Osteocyte (in vitro differentiated cells): ENCODE measurements around the gene TSPEAR. TPM values are rescaled to one million over a fixed set of nuclear protein-coding genes. Genes with fewer than 3 reads are reported as not detected.

Source experiments
- DNase-seq: peaks from one replicate; pipeline ENCODE4 v3.0.0; 2021; ENCODE audit warnings: mixed read lengths; ENCODE audit not compliant: unreplicated experiment; ENCODE audit errors: extremely low spot score
- H3K27ac Mint-ChIP-seq: one replicate; pipeline ENCODE4 v1.8.0; 2021; ENCODE audit warnings: mild to moderate bottlenecking, mixed read lengths; ENCODE audit not compliant: unreplicated experiment
- H3K27me3 Mint-ChIP-seq: one replicate; pipeline ENCODE4 v1.8.0; 2021; ENCODE audit warnings: mixed read lengths; ENCODE audit not compliant: unreplicated experiment
- H3K36me3 Mint-ChIP-seq: one replicate; pipeline ENCODE4 v1.8.0; 2021; ENCODE audit warnings: mixed read lengths; ENCODE audit not compliant: unreplicated experiment
- H3K4me1 Mint-ChIP-seq: one replicate; pipeline ENCODE4 v1.8.0; 2021; ENCODE audit warnings: mixed read lengths; ENCODE audit not compliant: unreplicated experiment
- H3K4me3 Mint-ChIP-seq: one replicate; pipeline ENCODE4 v1.8.0; 2021; ENCODE audit warnings: mild to moderate bottlenecking, moderate library complexity, mixed read lengths; ENCODE audit not compliant: unreplicated experiment
- H3K9me3 Mint-ChIP-seq: one replicate; pipeline ENCODE4 v1.8.0; 2021; ENCODE audit warnings: mixed read lengths; ENCODE audit not compliant: unreplicated experiment
- CTCF ChIP-seq: fragments of 200-600 bp; sonication (generic); IDR thresholded peaks from 2 replicates; pipeline ENCODE4 v1.5.0; 2021; ENCODE audit warnings: antibody characterized with exemption, mild to moderate bottlenecking, moderate library complexity
- total RNA-seq: library from RNA; stranded (reverse); gene quantifications from 2 replicates; pipeline ENCODE4 v1.2.1, GENCODE V29; 2021

The TSPEAR gene
- total RNA-seq, 1 donor from 2014 or later: not detected

- Mint-ChIP-seq H3K27ac (no peak overlapping the region), H3K36me3 (no peaks in the 10 kb centered on the region), H3K27me3 (peaks cover 21% of the 10 kb centered on the region), H3K4me3 (no peak overlapping the region), H3K9me3 (peaks cover 11% of the 10 kb centered on the region), H3K4me1 (no peaks in the 10 kb centered on the region)
- no peak for TF ChIP-seq CTCF
- DNase-seq: no peak
Measured at GRCh38 chr21:44656868-44657267, 54.5 kb downstream of the TSPEAR start.

- Mint-ChIP-seq H3K4me3 (no peak within 1 kb of the TSS), H3K36me3 (no peaks in the 10 kb centered on the region), H3K27me3 (peaks cover 8% of the 10 kb centered on the region), H3K4me1 (no peaks in the 10 kb centered on the region), H3K9me3 (peaks cover 11% of the 10 kb centered on the region), H3K27ac (no peak within 1 kb of the TSS)
- no peak for TF ChIP-seq CTCF
- peak; percentile 60 for DNase-seq
Measured at GRCh38 chr21:44654576-44655175, 56.7 kb downstream of the TSPEAR start, which contains the start of gene KRTAP12-4. Gene KRTAP12-4, minus strand, starts transcription at chr21:44654659. Its CDS starts 45 bp downstream, at chr21:44654614.

- no peak overlapping the region for H3K27ac Mint-ChIP-seq
Measured at GRCh38 chr21:44653656-44654575, 57.5 kb downstream of the TSPEAR start.

GRCh38 chr21:44653123-44653522 lies 58.2 kb downstream of the TSPEAR start:
- DNase-seq: peak; percentile 75
- Mint-ChIP-seq H3K4me3 (no peak overlapping the region), H3K36me3 (no peaks in the 10 kb centered on the region), H3K27me3 (no peaks in the 10 kb centered on the region), H3K27ac (no peak overlapping the region), H3K9me3 (peaks cover 11% of the 10 kb centered on the region), H3K4me1 (no peaks in the 10 kb centered on the region)
- TF ChIP-seq CTCF: no peak

More at GRCh38 chr21:44653656-44654575, 57.5 kb downstream of the TSPEAR start:
- peaks cover 11% of the 10 kb centered on the region for H3K9me3 Mint-ChIP-seq
- peaks cover 5% of the 10 kb centered on the region for H3K27me3 Mint-ChIP-seq
- H3K4me3 Mint-ChIP-seq: no peak overlapping the region
- peak; percentile 80 for DNase-seq
- no peaks in the 10 kb centered on the region for H3K4me1 Mint-ChIP-seq
- no peak for TF ChIP-seq CTCF
- H3K36me3 Mint-ChIP-seq: no peaks in the 10 kb centered on the region
